Measurements from ENCODE around the gene C1orf53. TPM values are rescaled to one million over a fixed set of nuclear protein-coding genes. Genes with fewer than 3 reads are reported as not detected.
"Not testable (repeated sequence)": the region's sequence is repeated elsewhere in the genome, so short reads cannot be mapped to it uniquely, and the experiment has no call there.

Gene C1orf53
- total RNA-seq, 1 experiment from 2014 or later, result 6.0 TPM

GRCh38 chr1:197933647-197934046 lies 31.2 kb downstream of the C1orf53 start:
- Histone ChIP-seq H3F3A (ENCODE audit: insufficient read depth, low read depth) (no peaks in the 10 kb centered on the region), H2AFZ (0 out of 2 replicates have a peak overlapping the region, but pooled peaks have one; percentile 64), H3K36me3 (ENCODE audit: low read depth) (no peaks in the 10 kb centered on the region), H3K27ac (no peak overlapping the region), H3K4me1 (replicated peaks; ENCODE audit: insufficient read depth) (no peaks in the 10 kb centered on the region), H3K27me3 (ENCODE audit: insufficient read depth, low read depth) (no peaks in the 10 kb centered on the region), H3K79me2 (ENCODE audit: low read depth) (no peaks in the 10 kb centered on the region), H3K4me2 (no peak overlapping the region), H3K4me3 (no peak overlapping the region), H3K9me2 (ENCODE audit: insufficient read depth) (no peaks in the 10 kb centered on the region; the same call in 1 of the 2 replicates), H4K20me1 (ENCODE audit: insufficient read depth) (no peaks in the 10 kb centered on the region), H3K9me3 (ENCODE audit: insufficient read depth, low read depth) (no peaks in the 10 kb centered on the region)
- CTCF ChIA-PET, result no interaction called here
- intact Hi-C loops (cut with micrococcal nuclease; ENCODE audit: unreplicated experiment), result no loop called here
- no peak for DNase-seq
- POLR2A ChIA-PET (ENCODE audit: unreplicated experiment), result no interaction called here
- TF ChIP-seq CTCF (conservative IDR thresholded peaks at IDR 0.05), result no peak
- TF ChIP-seq EZH2 (IDR thresholded peaks at IDR 0.05; ENCODE audit: low read depth), result no peak
- BruUV-seq (replicated peaks), result no TSS peak

DNA sequence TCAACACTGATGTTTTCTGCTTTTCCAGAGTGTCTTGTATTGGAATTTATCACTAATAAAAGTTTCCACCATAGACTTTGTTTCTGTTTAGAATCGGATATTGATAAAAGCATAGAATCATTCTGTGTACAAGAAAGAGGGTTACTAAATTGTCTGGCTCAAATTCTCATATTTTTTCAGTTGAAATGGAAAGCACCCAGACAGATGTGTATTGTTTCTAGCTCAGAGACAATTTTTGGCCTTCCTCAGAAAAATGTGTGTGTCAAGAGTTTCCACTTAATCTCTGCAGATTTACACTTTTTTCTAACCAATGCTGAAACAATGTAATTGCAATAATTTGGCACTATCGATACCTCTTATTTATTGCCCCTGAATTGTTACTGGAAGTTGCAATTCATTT lies 35.0 kb downstream of the C1orf53 start:
- Histone ChIP-seq H3F3A (ENCODE audit: insufficient read depth, low read depth) (no peaks in the 10 kb centered on the region), H3K79me2 (ENCODE audit: low read depth) (no peaks in the 10 kb centered on the region), H4K20me1 (ENCODE audit: insufficient read depth) (no peaks in the 10 kb centered on the region), H3K9me2 (ENCODE audit: insufficient read depth) (no peaks in the 10 kb centered on the region; the same call in 1 of the 2 replicates), H3K36me3 (ENCODE audit: low read depth) (no peaks in the 10 kb centered on the region), H3K9me3 (ENCODE audit: insufficient read depth, low read depth) (no peaks in the 10 kb centered on the region), H2AFZ (no peak overlapping the region), H3K27me3 (ENCODE audit: insufficient read depth, low read depth) (no peaks in the 10 kb centered on the region), H3K27ac (no peak overlapping the region), H3K4me2 (no peak overlapping the region), H3K4me1 (replicated peaks; ENCODE audit: insufficient read depth) (no peaks in the 10 kb centered on the region), H3K4me3 (no peak overlapping the region)
- ChIA-PET CTCF (no interaction called here), POLR2A (ENCODE audit: unreplicated experiment) (no interaction called here)
- TF ChIP-seq CTCF (conservative IDR thresholded peaks at IDR 0.05), result no peak
- DNase-seq, result no peak
- no TSS peak for BruUV-seq (replicated peaks)
- intact Hi-C loops (cut with micrococcal nuclease; ENCODE audit: unreplicated experiment), result no loop called here

DNA sequence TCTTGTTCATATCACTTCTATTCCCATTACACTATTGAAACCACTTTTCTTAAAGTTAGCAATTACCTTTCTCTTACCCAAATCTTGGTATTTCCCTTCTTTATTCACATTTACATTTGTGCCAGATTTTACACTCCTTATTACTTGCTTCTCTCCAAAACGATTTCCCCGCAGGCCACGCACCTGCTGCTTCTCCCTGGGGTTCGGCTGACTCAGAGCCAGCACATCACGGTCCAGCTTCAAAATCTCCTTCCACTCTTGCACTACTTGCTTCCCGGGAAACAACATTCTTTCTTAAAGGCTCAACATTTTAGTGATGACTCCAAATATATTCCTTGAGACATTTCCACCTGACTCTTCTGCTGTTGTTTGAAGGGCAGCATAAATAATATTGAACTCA lies 35.5 kb downstream of the C1orf53 start:
- DNase-seq, result no peak
- Histone ChIP-seq H3K4me3 (no peak overlapping the region), H3K9me3 (ENCODE audit: insufficient read depth, low read depth) (no peaks in the 10 kb centered on the region), H3F3A (ENCODE audit: insufficient read depth, low read depth) (no peaks in the 10 kb centered on the region), H3K36me3 (ENCODE audit: low read depth) (no peaks in the 10 kb centered on the region), H3K4me2 (no peak overlapping the region), H3K27me3 (ENCODE audit: insufficient read depth, low read depth) (no peaks in the 10 kb centered on the region), H3K79me2 (ENCODE audit: low read depth) (no peaks in the 10 kb centered on the region), H3K4me1 (replicated peaks; ENCODE audit: insufficient read depth) (no peaks in the 10 kb centered on the region), H3K27ac (no peak overlapping the region), H2AFZ (no peak overlapping the region), H4K20me1 (ENCODE audit: insufficient read depth) (no peaks in the 10 kb centered on the region), H3K9me2 (ENCODE audit: insufficient read depth) (no peaks in the 10 kb centered on the region; the same call in 1 of the 2 replicates)
- no TSS peak for BruUV-seq (replicated peaks)
- no peak for TF ChIP-seq CTCF (conservative IDR thresholded peaks at IDR 0.05)
- no peak for TF ChIP-seq EZH2 (IDR thresholded peaks at IDR 0.05; ENCODE audit: low read depth)
- intact Hi-C loops (cut with micrococcal nuclease; ENCODE audit: unreplicated experiment), result no loop called here
- CTCF ChIA-PET, result no interaction called here
- POLR2A ChIA-PET (ENCODE audit: unreplicated experiment), result no interaction called here

DNA sequence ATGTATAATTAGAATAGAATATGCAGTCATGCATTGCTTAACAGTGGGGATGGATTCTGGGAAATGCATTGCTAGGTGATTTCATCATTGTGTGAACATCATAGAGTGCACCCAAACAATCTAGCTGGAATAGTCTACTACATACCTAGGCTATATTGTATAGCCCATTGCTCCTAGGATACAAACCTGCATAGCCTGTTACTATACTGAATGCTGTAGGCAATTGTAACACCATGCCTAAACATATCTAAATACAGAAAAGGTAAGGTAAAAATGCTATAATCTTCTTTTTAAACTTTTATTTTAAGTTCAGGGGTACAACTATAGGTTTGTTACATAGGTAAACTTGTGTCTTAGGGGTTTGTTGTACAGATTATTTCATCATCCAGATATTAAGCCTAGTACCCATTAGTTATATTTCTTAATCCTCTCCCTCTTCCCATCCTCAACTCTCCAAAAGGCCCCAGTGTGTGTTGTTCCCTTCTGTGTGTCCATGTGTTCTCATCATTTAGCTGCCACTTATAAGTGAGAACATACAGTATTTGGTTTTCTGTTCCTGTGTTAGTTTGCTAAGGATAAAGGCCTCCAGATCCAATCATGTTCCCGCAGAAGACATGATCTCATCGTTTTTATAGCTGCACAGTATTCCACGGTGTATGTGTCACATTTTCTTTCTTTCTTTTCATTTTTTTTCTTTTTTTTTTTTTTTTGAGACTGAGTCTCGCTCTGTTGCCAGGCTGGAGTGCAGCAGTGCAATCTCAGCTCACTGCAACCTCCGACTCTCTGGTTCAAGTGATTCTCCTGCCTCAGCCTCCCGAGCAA lies 36.9 kb downstream of the C1orf53 start:
- H3F3A ChIP-seq (ENCODE audit: insufficient read depth, low read depth); H3K4me1 ChIP-seq (replicated peaks; ENCODE audit: insufficient read depth); H3K4me3 ChIP-seq; intact Hi-C loops (cut with micrococcal nuclease; ENCODE audit: unreplicated experiment); DNase-seq; H3K4me2 ChIP-seq; H4K20me1 ChIP-seq (ENCODE audit: insufficient read depth); H3K9me2 ChIP-seq (ENCODE audit: insufficient read depth); H3K36me3 ChIP-seq (ENCODE audit: low read depth); CTCF ChIA-PET; H3K27ac ChIP-seq; BruUV-seq (replicated peaks); H3K9me3 ChIP-seq (ENCODE audit: insufficient read depth, low read depth); POLR2A ChIA-PET (ENCODE audit: unreplicated experiment); H3K27me3 ChIP-seq (ENCODE audit: insufficient read depth, low read depth); H3K79me2 ChIP-seq (ENCODE audit: low read depth): not testable (repeated sequence)
- 0 out of 2 replicates have a peak overlapping the region, but pooled peaks have one; percentile 15 for H2AFZ ChIP-seq
